GM21529 (cell line): Measurements from ENCODE around the gene NOSTRIN.
"Not testable (repeated sequence)": the region's sequence is repeated elsewhere in the genome, so short reads cannot be mapped to it uniquely, and the experiment has no call there.

Source experiments
- ATAC-seq: cut with Tn5 transposase; IDR thresholded peaks from one replicate; pipeline ENCODE4 v1.9.1; 2021; ENCODE audit not compliant: unreplicated experiment

The NOSTRIN gene

DNA sequence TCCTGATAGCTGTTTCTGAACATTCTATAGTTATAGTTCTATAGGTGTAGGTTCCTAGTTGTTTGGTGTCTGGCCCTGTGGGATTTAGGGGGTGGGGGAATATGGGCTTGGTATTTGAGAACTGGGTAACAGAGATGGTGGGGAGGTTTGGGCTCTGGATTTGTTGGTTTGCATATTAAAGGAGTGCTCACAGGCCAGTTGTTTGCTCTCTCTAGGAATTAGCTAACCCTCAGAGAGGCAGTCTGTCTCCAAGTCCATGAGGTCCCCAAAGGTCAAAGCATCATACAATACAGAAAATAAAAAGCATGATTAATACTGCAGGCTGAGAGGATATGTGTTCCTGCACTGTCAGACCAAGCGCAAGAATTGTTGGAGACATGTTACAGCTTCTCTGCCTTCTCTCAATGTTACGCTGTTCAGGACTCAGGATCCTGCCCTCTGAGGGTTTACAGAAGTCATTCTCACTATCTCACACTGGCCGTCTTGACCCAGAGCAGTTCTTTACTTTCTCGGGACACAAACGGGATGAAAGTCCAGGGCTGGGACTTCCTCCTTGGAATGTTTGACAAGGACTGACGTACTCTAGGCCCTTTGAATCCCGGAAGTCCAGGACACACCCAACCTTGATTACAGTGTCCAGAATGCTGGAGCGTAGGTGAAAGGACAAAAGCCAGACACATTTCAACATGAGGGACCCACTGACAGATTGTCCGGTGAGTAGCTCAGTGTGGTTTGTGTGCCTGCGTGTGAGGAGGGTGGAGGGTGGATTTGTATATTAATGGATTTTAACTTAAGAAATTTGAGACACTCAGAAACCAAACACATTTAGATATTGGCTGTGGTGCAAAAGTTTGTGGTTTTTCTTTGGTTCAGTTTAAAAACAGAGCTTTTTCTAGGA, at the start of gene NOSTRIN:
TSS of gene NOSTRIN (plus strand) at position 677 of the 898 bp plus-strand sequence. CDS start at position 687, 10 bp downstream.
- no peak for ATAC-seq

- ATAC-seq: no peak
Observed at GRCh38 chr2:168753765-168754329, 48.6 kb upstream of the NOSTRIN start.

GRCh38 chr2:168757223-168757622, 45.2 kb upstream of the NOSTRIN start:
- no peak for ATAC-seq

- ATAC-seq: peak; percentile 87
Observed at GRCh38 chr2:168758970-168759820, 43.2 kb upstream of the NOSTRIN start.

GRCh38 chr2:168765401-168765800, 37.0 kb upstream of the NOSTRIN start:
- ATAC-seq: no peak

- no peak for ATAC-seq
Observed at GRCh38 chr2:168766600-168766999, 35.8 kb upstream of the NOSTRIN start.

- no peak for ATAC-seq
Observed at GRCh38 chr2:168767258-168767657, 35.2 kb upstream of the NOSTRIN start.

DNA sequence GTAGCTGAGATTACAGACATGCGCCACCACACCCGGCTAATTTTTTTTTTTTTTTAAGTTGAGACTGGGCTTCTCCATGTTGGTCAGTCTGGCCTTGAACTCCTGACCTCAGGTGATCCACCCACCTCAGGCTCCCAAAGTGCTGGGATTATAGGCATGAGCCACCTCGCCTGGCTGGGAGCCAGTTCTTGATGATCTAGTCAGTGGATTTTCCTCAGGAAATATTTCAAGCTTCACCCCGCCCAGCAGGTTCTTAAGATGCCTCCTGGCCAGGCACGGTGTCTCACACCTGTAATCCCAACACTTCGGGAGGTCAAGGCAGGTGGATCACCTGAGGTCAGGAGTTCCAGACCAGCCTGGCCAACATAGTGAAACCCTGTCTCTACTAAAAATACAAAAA, 34.1 kb upstream of the NOSTRIN start:
- not testable (repeated sequence) for ATAC-seq

DNA sequence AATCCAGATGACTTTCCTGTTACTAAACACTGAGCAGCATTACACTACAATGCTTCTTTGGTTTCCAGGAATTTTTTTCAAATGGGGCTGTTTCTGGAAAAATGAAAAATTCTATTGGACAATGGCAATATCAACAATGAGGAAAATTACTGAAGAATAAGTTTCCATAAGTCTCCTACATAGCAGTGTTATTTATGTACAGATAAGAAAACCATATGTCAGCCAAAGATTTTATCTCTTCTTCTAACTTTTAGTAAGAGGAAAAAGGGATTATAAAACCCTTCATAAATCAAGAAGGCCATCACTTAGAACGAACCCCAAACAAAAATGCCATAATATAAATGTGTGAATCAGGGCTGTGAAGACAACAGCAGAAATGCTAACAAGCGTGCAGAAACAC, 31.6 kb upstream of the NOSTRIN start:
- ATAC-seq: no peak

- no peak for ATAC-seq
Observed at GRCh38 chr2:168772704-168773103, 29.7 kb upstream of the NOSTRIN start.

DNA sequence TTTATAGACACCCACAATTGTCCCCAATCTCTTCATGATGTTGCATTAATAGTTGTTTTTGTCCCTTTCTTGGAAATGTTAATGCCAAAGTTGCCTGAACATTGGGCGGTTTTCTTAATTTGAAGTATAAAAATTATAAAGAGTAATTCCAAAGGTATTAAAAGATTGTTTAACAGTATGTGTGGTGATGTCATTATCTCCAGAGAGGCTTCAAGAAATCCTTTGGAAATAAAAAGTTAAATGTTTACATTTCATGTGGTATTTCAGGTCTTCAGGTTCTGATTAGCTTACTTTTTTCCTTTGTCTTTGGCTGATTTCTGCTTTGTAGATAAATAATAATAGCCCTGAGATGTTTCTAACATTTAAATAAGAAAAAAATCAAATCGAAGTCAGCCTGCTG, 29.3 kb upstream of the NOSTRIN start:
- no peak for ATAC-seq

DNA sequence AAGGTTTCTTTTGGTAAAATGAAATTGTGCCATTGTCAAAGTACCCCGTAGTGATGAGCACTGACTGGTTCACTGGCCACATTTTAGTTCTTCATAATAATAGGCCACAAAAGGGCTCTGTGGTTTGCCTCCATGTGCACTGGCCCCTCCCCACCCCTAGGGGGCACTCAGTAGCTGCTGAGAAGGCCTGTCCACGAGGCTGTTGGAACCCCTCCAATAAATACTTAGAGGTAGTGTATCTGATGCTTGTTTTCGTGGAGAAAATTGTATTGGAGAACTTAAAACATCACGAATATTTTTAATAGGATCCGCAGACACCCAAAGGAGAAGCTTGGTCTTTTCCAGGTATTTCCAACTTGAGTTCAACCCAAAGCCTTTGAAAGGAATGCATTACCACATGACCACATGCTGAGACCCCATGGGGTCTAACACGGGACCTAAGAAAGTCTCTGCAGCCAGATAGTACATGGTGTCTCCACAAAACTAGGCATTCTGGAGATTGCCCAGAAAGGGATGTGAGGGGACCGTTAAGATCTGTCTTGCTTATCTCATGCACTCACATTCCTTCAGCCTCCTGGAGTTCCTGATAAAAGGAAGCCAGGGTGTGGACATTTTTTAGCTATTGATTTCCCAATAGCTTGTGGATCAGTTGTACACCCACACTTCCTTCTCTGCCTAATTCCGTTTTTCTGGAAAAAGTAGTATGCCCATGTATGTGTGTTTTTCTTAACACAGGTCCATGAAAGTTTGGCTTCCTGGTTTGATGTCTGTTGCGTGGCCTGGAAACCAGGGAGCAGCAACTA, 28.5 kb upstream of the NOSTRIN start:
- ATAC-seq: peak; percentile 64

- no peak for ATAC-seq
Observed at GRCh38 chr2:168775837-168776236, 26.6 kb upstream of the NOSTRIN start.

DNA sequence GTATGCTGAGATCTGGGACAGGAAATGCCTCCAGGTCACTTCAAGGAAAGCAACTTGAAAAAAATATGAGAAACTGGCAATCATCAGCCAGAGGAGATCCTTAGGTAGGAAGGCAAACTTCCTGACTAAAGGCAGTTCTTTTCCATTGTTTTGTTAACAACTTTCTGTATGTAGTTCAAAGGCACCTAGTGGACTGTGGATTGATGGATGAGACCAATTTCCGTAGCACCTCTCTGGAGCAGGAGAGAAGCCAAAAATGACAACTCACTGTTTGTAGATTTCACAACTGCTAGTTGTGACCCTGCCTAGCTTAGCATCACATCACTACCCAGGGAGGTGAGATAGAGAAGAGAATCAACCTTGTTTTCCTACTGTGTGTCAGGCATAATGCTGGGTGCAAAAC, 21.8 kb upstream of the NOSTRIN start:
- no peak for ATAC-seq

GRCh38 chr2:168781191-168781817, 21.1 kb upstream of the NOSTRIN start:
- ATAC-seq: no peak

GRCh38 chr2:168782271-168782670, 20.2 kb upstream of the NOSTRIN start:
- no peak for ATAC-seq

DNA sequence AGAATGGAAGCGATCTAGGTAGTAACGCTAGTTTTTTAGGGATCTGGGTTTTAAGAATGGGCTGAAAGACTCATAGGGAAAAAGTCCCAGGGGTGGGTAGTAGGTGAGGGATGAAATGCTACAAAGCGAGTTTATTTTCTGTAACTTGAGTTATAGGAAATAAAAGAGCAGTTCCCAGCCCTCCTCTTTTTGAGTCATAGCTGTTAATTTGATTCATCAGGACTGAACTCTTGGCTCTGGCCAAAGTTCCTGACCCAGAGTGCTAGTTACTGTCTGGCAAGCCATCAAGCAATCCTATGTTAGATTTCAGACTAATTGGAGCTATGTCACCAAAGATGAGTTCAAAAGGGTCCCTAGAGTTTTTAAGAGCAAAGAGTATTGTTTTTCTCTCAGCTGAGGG, 17.4 kb upstream of the NOSTRIN start:
- no peak for ATAC-seq

GRCh38 chr2:168787098-168787781, 15.2 kb upstream of the NOSTRIN start:
- ATAC-seq: no peak

DNA sequence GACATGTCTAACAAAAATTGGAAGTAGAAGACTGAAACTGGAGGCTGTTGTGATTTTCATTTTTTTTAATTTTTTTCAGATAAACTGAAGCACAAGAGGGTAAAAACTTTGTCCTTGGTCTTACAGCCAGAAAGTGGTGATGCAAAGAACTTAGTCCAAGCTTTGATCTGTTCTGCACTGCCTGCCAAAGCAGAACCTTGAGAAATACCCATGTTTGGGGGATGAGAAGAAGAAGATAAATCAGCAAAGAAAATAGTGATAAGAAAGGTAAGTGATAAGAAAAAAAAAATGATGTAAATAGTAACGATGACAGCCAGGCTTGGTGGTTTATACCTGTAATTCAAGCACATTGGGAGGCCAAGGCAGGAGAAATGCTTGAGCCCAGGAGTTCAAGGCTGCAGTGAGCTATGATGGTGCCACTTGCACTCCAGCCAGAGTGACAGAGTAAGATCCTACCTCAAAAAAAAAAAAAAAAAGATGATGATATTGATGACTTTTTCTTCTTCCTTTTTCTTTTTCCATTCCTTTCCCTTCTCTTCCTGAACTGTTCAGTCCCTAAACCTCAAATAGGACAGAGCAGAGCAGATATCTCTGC, 14.6 kb upstream of the NOSTRIN start:
- ATAC-seq: no peak
